GM06990 (cell line): ENCODE data around the gene RFTN1.

Experiments
- DNase-seq: peaks from one replicate; pipeline ENCODE4 v3.0.0-alpha.2; 2011; ENCODE audit not compliant: insufficient read length; ENCODE audit errors: extremely low read depth
- H3K27me3 ChIP-seq: replicated peaks from 2 replicates; pipeline ENCODE4 v1.6.0; 2011; ENCODE audit warnings: low read length; ENCODE audit not compliant: control insufficient read depth, insufficient read depth
- H3K36me3 ChIP-seq: 2 replicates; pipeline ENCODE4 v1.5.1; 2011; ENCODE audit warnings: low read length; ENCODE audit not compliant: control insufficient read depth, insufficient read depth
- H3K4me3 ChIP-seq: replicated peaks from 2 replicates; pipeline ENCODE4 v1.5.1; 2011; ENCODE audit warnings: low read depth, mild to moderate bottlenecking, control low read depth, low read length
- TF ChIP-seq, protein P1 (sequence below): IDR thresholded peaks from 2 replicates; pipeline ENCODE4 v1.5.1; 2011; ENCODE audit warnings: low read length, control low read depth, mild to moderate bottlenecking, inconsistent platforms; ENCODE audit not compliant: insufficient read depth, poor library complexity, severe bottlenecking

RFTN1 gene

GRCh38 chr3:16460886-16461285 is 52.6 kb downstream of the RFTN1 start:
- DNase-seq = no peak
- Histone ChIP-seq H3K27me3 (no peaks in the 10 kb centered on the region), H3K4me3 (no peak overlapping the region), H3K36me3 (peaks cover 4% of the 10 kb centered on the region)
- TF ChIP-seq, protein P1, sequence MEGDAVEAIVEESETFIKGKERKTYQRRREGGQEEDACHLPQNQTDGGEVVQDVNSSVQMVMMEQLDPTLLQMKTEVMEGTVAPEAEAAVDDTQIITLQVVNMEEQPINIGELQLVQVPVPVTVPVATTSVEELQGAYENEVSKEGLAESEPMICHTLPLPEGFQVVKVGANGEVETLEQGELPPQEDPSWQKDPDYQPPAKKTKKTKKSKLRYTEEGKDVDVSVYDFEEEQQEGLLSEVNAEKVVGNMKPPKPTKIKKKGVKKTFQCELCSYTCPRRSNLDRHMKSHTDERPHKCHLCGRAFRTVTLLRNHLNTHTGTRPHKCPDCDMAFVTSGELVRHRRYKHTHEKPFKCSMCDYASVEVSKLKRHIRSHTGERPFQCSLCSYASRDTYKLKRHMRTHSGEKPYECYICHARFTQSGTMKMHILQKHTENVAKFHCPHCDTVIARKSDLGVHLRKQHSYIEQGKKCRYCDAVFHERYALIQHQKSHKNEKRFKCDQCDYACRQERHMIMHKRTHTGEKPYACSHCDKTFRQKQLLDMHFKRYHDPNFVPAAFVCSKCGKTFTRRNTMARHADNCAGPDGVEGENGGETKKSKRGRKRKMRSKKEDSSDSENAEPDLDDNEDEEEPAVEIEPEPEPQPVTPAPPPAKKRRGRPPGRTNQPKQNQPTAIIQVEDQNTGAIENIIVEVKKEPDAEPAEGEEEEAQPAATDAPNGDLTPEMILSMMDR = no peak

GRCh38 chr3:16460273-16460672 is 53.2 kb downstream of the RFTN1 start:
- Histone ChIP-seq H3K36me3 (peaks cover 3% of the 10 kb centered on the region), H3K27me3 (no peaks in the 10 kb centered on the region)
- DNase-seq = no peak

GRCh38 chr3:16456784-16457415 is 56.6 kb downstream of the RFTN1 start:
- H3K36me3 ChIP-seq = peaks cover 10% of the 10 kb centered on the region
- no peak for DNase-seq

More at GRCh38 chr3:16460273-16460672, 53.2 kb downstream of the RFTN1 start:
- H3K4me3 ChIP-seq = no peak overlapping the region
- TF ChIP-seq, protein P1 = no peak

DNA sequence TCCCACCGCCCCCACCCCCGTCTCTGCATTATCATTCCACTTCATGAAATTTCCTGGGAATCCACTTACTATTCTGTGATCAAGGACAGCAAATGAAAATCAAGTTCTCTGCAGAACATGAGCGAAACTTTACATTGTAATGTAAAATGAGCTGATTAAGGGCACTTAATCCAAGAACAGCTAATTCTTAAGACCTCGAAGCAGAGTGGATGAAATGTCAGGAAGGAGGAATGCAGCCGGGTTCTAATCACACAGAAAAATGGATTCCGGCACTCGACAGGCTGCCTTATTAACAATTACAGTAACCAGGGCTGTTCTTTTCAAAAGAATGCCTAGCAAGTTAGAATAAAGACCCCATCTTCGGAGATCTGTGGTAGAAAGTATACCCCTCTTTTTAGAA is 57.5 kb downstream of the RFTN1 start:
- H3K27me3 ChIP-seq = no peaks in the 10 kb centered on the region
- DNase-seq = no peak
- H3K4me3 ChIP-seq = no peak overlapping the region
- TF ChIP-seq, protein P1 = no peak
- peaks cover 14% of the 10 kb centered on the region for H3K36me3 ChIP-seq

More at GRCh38 chr3:16456784-16457415, 56.6 kb downstream of the RFTN1 start:
- Histone ChIP-seq H3K4me3 (no peak overlapping the region), H3K27me3 (no peaks in the 10 kb centered on the region)
- TF ChIP-seq, protein P1 = no peak

DNA sequence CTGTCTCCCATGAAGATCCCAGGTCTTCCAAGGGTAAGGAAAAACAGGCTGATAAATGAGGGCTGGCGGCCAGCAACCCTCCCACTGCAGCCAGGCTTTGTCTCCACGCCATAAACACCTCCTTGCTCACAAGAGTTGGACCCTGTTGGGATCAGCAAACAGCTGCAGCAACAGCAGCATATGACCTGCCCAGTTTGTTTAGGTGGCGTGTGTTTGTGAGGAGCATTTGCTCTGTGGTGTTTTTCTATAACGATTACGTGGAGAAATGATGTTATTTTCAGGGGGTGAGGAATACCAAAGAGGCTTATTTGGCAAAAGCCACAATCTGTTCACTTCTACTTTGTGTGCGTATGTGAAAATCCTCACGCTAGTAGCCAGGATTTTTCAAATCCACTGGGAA is 58.5 kb downstream of the RFTN1 start:
- peaks cover 14% of the 10 kb centered on the region for H3K36me3 ChIP-seq
- TF ChIP-seq, protein P1 = no peak
- no peaks in the 10 kb centered on the region for H3K27me3 ChIP-seq
- H3K4me3 ChIP-seq = no peak overlapping the region
- DNase-seq = no peak

GRCh38 chr3:16452261-16452660 is 61.2 kb downstream of the RFTN1 start:
- Histone ChIP-seq H3K27me3 (no peaks in the 10 kb centered on the region), H3K36me3 (peaks cover 15% of the 10 kb centered on the region), H3K4me3 (no peak overlapping the region)
- TF ChIP-seq, protein P1 = no peak
- no peak for DNase-seq
